Stimulated activated CD8-positive, alpha-beta memory T cell treated with anti-CD3 and anti-CD28 coated beads, Interleukin-12 subunit alpha, Interleukin-12 subunit beta, amount 100 ng/mL, for 1 hour (primary cell): Measurements from ENCODE around the gene RAB34.

Experiments used
- DNase-seq: peaks from one replicate; pipeline ENCODE4 v3.0.0-alpha.2; 2020; ENCODE audit warnings: low read depth

RAB34 gene

GRCh38 chr17:28710861-28711722 lies 6.6 kb downstream of the RAB34 start:
- peak; percentile 83 for DNase-seq

- DNase-seq: no peak
These were observed 10.3 kb downstream of the RAB34 start for GRCh38 chr17:28707339-28707720.

GRCh38 chr17:28706471-28707338 lies 11.0 kb downstream of the RAB34 start:
- no peak for DNase-seq

- DNase-seq: no peak
These were observed 11.8 kb downstream of the RAB34 start for GRCh38 chr17:28705728-28706334.

- DNase-seq: no peak
These were observed 12.5 kb downstream of the RAB34 start for GRCh38 chr17:28705074-28705659.

GRCh38 chr17:28704219-28704858 lies 13.3 kb downstream of the RAB34 start:
- DNase-seq: no peak

GRCh38 chr17:28703552-28704218 lies 14.0 kb downstream of the RAB34 start:
- no peak for DNase-seq

- DNase-seq: no peak
These were observed 14.9 kb downstream of the RAB34 start for GRCh38 chr17:28702752-28703150.

- DNase-seq: no peak
These were observed 15.5 kb downstream of the RAB34 start for GRCh38 chr17:28702026-28702751.

- no peak for DNase-seq
These were observed 16.7 kb downstream of the RAB34 start for GRCh38 chr17:28700830-28701492.

GRCh38 chr17:28700278-28700677 lies 17.4 kb downstream of the RAB34 start:
- DNase-seq: no peak

- no peak for DNase-seq
These were observed 19.3 kb downstream of the RAB34 start for GRCh38 chr17:28698253-28698941.

GRCh38 chr17:28693869-28694268 lies 23.8 kb downstream of the RAB34 start:
- DNase-seq: no peak

GRCh38 chr17:28689011-28689410 lies 28.7 kb downstream of the RAB34 start:
- no peak for DNase-seq

- no peak for DNase-seq
These were observed 29.2 kb downstream of the RAB34 start for GRCh38 chr17:28688481-28688880.

GRCh38 chr17:28686296-28686695 lies 31.4 kb downstream of the RAB34 start:
- no peak for DNase-seq

GRCh38 chr17:28685366-28685765 lies 32.3 kb downstream of the RAB34 start:
- no peak for DNase-seq

GRCh38 chr17:28684963-28685362 lies 32.7 kb downstream of the RAB34 start:
- DNase-seq: no peak

- no peak for DNase-seq
These were observed 35.0 kb downstream of the RAB34 start for GRCh38 chr17:28682655-28683054.
